GM12878 (cell line): ENCODE results near the gene MOGAT3. TPM values are rescaled to one million over a fixed set of nuclear protein-coding genes. Genes with fewer than 3 reads are reported as not detected.
"Not testable (repeated sequence)": the region's sequence is repeated elsewhere in the genome, so short reads cannot be mapped to it uniquely, and the experiment has no call there.

Source experiments
- ATAC-seq: fragments of 200-7000 bp; cut with Tn5 transposase; 3 replicates; pipeline ENCODE4 v1.9.1; 2020; ENCODE audit warnings: mild to moderate bottlenecking, moderate library complexity
- BruUV-seq: library from RNA; stranded (reverse); fragments of 400-500 nt; replicated peaks from 2 replicates; lab custom pipeline; 2021; lab: Mats Ljungman, UMichigan
- CTCF ChIA-PET: fragments of 300-600 bp; sonication (Branson Sonifier 250); formaldehyde crosslinking; extraction: SDS; loops from one replicate; lab custom pipeline; 2021; ENCODE audit warnings: inconsistent platforms; lab: Yijun Ruan, JAX
- POLR2A ChIA-PET: fragments of 350-600 bp; formaldehyde crosslinking; extraction: SDS; loops from one replicate; lab custom pipeline; 2021; ENCODE audit warnings: inconsistent platforms; lab: Charles Lee
- RAD21 ChIA-PET: fragments of 300-600 bp; sonication (Branson Sonifier 250); formaldehyde crosslinking; loops from one replicate; lab custom pipeline; 2023; ENCODE audit warnings: antibody characterized with exemption; ENCODE audit not compliant: unreplicated experiment; lab: Charles Lee
- SMC1A ChIA-PET: fragments of 300-600 bp; sonication (Branson Sonifier 250); formaldehyde crosslinking; loops from one replicate; lab custom pipeline; 2023; ENCODE audit not compliant: unreplicated experiment, uncharacterized antibody; lab: Charles Lee
- DNase-seq: peaks from one replicate; pipeline ENCODE4 v3.0.0-alpha.2; 2011; ENCODE audit warnings: low read depth, low spot score
- FAIRE-seq: peaks from 3 replicates; lab custom pipeline; 2011; peaks lifted over from hg19 to GRCh38; lab: Jason Lieb, UNC
- H2AFZ ChIP-seq: 2 replicates; pipeline ENCODE4 v1.6.0; 2011; ENCODE audit warnings: low read depth, low read length, control low read depth; ENCODE audit not compliant: control insufficient read depth
- H3K27ac ChIP-seq: 2 replicates; pipeline ENCODE4 v1.5.1; 2011; ENCODE audit warnings: control low read depth; ENCODE audit not compliant: control insufficient read depth, insufficient read depth
- H3K27me3 ChIP-seq, 2 experiments: replicated peaks in 1 of 2; 2 replicates each; pipeline versions ENCODE4 v1.6.0 to v1.6.1; 2011; ENCODE audit warnings: low read length in 1 of 2; ENCODE audit not compliant: control insufficient read depth in 2 of 2, insufficient read depth in 2 of 2
- H3K36me3 ChIP-seq, 2 experiments: 2 replicates each; pipeline ENCODE4 v1.5.1; 2011; ENCODE audit warnings: low read length in 1 of 2; ENCODE audit not compliant: control insufficient read depth in 2 of 2, insufficient read depth in 2 of 2
- H3K4me1 ChIP-seq: 2 replicates; pipeline ENCODE4 v1.6.1; 2011; ENCODE audit warnings: mild to moderate bottlenecking, low read length, moderate library complexity, mixed read lengths; ENCODE audit not compliant: control insufficient read depth, insufficient read depth
- H3K4me2 ChIP-seq: 2 replicates; pipeline ENCODE4 v1.6.0; 2011; ENCODE audit warnings: control low read depth; ENCODE audit not compliant: control insufficient read depth, insufficient read depth
- H3K4me3 ChIP-seq: fragments of 200-600 bp; sonication (generic); 2 replicates; pipeline ENCODE4 v1.5.1; 2016
- H3K79me2 ChIP-seq: 2 replicates; pipeline ENCODE4 v1.6.0; 2011; ENCODE audit warnings: low read length; ENCODE audit not compliant: control insufficient read depth, insufficient read depth
- H3K9ac ChIP-seq: 2 replicates; pipeline ENCODE4 v1.8.0; 2011; ENCODE audit warnings: low read length, control low read depth, mixed read lengths; ENCODE audit not compliant: control insufficient read depth, insufficient read depth
- H3K9me3 ChIP-seq: replicated peaks from 3 replicates; pipeline ENCODE4 v1.5.1; 2011; ENCODE audit warnings: mild to moderate bottlenecking, low read length; ENCODE audit not compliant: control insufficient read depth, insufficient read depth
- H4K20me1 ChIP-seq: 2 replicates; pipeline ENCODE4 v1.6.0; 2011; ENCODE audit not compliant: control insufficient read depth, insufficient read depth
- WGBS: methylation state at CpG from one replicate; pipeline ENCODE4 v1.1.6; 2016; ENCODE audit warnings: low lambda C conversion rate; ENCODE audit not compliant: insufficient replicate concordance, insufficient coverage; ENCODE audit errors: missing lambda C conversion rate; 5-methylcytosine and 5-hydroxymethylcytosine counted together
- in situ Hi-C: fragments of 300-500 bp; cut with MboI; formaldehyde crosslinking; loops from 9 replicates; pipeline ENCODE4 v1.14.3; 2018; ENCODE audit warnings: mixed read lengths
- intact Hi-C: fragments of 100-400 bp; cut with micrococcal nuclease; formaldehyde crosslinking; loops from one replicate; pipeline ENCODE4 v1.14.2; 2022; ENCODE audit not compliant: unreplicated experiment
- polyA plus RNA-seq, 11 experiments: library from polyadenylated mRNA; depleted of rRNA in 4 of 11; unstranded in 6 of 11; stranded (reverse) in 5 of 11; fragments of >200 nt; fragmentation: Nextera tagmentation in 4 of 11; fragmentation: Illumina TruSeq in 1 of 11; extraction: Ambion mirVana in 4 of 11; extraction: Trizol in 1 of 11; gene quantifications; 1 replicate in 1 of 11; 2 replicates in 10 of 11; pipeline versions ENCODE4 v1.2.1 to v1.2.3, GENCODE V29; 2011 to 2016; ENCODE audit warnings: inconsistent platforms in 2 of 11, missing spikeins in 2 of 11, low read depth in 1 of 11
- total RNA-seq, 4 experiments: library from RNA; depleted of rRNA in 3 of 4; stranded (reverse); fragments of >200 nt in 3 of 4; fragmentation: Illumina TruSeq in 1 of 4; extraction: Trizol in 1 of 4; gene quantifications; 2 replicates each; pipeline versions ENCODE4 v1.2.1 to v1.2.3, GENCODE V29; 2013 to 2021
- TF ChIP-seq, protein P1 (sequence below): fragments of 450-650 bp; IDR thresholded peaks from 2 replicates; pipeline ENCODE4 v1.6.1; 2017; ENCODE audit warnings: mild to moderate bottlenecking, low read depth, inconsistent platforms; ENCODE audit not compliant: poor library complexity, severe bottlenecking

The MOGAT3 gene
- total and polyA plus RNA-seq, 10 of the 15 experiments (the other 5 are each of a cell fraction or from before 2014, with no cell fraction given): 0.11 TPM; not detected in 9

- TF ChIP-seq, protein P1, sequence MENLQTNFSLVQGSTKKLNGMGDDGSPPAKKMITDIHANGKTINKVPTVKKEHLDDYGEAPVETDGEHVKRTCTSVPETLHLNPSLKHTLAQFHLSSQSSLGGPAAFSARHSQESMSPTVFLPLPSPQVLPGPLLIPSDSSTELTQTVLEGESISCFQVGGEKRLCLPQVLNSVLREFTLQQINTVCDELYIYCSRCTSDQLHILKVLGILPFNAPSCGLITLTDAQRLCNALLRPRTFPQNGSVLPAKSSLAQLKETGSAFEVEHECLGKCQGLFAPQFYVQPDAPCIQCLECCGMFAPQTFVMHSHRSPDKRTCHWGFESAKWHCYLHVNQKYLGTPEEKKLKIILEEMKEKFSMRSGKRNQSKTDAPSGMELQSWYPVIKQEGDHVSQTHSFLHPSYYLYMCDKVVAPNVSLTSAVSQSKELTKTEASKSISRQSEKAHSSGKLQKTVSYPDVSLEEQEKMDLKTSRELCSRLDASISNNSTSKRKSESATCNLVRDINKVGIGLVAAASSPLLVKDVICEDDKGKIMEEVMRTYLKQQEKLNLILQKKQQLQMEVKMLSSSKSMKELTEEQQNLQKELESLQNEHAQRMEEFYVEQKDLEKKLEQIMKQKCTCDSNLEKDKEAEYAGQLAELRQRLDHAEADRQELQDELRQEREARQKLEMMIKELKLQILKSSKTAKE: no peak
- TF ChIP-seq, all 136 proteins: peak for 0
Observed at GRCh38 chr7:101205901-101206664, 5.2 kb upstream of the MOGAT3 start (continued).

DNA sequence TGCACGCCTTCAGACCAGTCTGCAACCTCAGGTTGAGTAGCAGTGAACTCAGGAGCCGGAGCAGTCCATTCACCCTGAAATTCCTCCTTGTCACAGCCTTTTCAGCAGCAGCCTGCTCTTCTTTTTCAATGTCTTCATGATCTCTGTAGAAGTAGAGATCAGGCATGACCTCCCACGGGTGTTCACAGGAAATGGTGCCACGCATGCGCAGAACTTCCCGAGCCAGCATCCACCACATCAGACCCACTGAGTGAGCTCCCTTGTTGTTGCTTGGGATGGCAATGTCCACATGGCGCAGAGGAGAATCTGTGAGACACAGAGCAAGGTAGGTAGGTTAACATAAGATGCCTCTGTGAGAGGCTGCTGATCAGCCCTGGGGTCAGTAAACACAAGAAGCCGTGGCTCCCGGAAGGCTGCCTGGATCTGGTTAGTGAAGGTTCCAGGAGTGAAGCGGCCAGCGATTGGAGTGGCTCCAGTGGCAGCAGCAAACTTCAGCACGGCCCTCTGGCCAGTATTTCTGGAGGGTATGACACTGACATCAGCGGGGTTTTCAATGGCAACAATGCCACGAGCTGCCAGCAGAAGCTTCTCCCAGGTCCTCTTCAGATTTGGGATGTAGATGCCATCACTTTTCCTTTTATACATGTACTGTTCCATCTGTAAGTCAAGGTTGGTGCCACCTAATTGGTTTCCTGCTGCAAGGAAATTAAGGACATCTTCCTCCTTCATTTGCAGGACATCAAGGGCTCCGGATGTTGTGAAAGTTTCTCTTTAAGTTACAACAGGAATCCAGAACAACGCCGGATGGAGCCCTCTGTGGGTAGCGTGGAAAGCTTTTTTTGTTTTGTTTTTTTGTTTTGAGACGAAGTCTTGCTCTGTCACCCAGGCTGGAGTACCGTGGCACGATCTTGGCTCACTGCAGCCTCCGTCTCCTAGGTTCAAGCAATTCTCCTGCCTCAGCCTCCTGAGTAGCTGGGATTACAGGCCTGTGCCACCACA, 3.2 kb upstream of the MOGAT3 start:
- H2AFZ ChIP-seq, H3K9ac ChIP-seq, ATAC-seq, H3K4me1 ChIP-seq, H3K27ac ChIP-seq, RAD21 ChIA-PET, H3K9me3 ChIP-seq, DNase-seq, H4K20me1 ChIP-seq, intact Hi-C loops, H3K79me2 ChIP-seq, H3K36me3 ChIP-seq, H3K27me3 ChIP-seq, H3K4me2 ChIP-seq, H3K4me3 ChIP-seq, in situ Hi-C loops, BruUV-seq: not testable (repeated sequence)
- ChIA-PET SMC1A (interaction anchor here (1.7 kb wide), 1 partner anchor 13 kb away, joined by 5 read pairs; the partner anchor contains the start of genes PLOD3 and ZNHIT1), CTCF (interaction anchor here (1.1 to 4.1 kb wide), 6 partner anchors 12 to 86 kb away, joined by 4 to 18 read pairs (median 6); partner anchors contain the start of genes FIS1, PLOD3 and ZNHIT1), POLR2A (interaction anchor here (1.5 kb wide), 1 partner anchor 14 kb away, joined by 4 read pairs; the partner anchor contains the start of genes PLOD3 and ZNHIT1)
- peak; percentile 75 for FAIRE-seq
- WGBS: 44% methylated on average over 22 of the region's 22 CpGs
